Measurements from ENCODE around the gene KIFAP3.
"Not testable (repeated sequence)": the region's sequence is repeated elsewhere in the genome, so short reads cannot be mapped to it uniquely, and the experiment has no call there.

Gene KIFAP3

DNA sequence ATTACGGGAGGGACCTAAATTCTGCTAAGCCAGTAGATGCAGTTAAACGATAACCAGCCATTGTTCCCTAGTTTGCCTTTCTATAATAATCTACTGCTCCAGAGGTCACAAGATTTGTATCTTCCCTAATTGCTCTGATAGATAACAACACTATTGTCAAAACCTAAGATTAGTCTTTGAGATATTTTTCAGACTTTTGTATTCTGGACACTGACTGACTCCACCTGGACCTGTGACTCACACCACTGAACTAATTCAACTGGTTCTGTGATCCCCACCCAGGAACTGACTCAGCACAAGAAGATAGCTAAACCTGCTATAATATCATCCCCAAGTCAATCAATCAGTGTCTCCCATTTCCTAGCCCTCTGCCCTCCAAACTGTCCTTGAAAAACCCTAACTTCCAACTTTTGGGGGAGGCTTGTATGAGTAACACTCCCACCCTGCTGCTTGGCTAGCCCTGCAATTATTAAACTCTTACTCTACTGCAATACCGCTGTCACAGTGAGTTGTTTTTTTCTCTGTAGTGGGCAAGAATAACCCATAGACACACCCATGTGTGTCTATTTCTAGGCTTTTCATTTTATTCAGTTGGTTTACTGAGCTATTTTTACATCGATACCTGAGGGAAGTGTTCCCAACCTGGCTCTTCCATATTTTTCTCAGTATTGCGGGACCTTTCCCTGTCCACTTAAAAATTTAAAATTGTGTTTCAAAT is 11.2 kb downstream of the KIFAP3 start:
- FAIRE-seq = no peak

DNA sequence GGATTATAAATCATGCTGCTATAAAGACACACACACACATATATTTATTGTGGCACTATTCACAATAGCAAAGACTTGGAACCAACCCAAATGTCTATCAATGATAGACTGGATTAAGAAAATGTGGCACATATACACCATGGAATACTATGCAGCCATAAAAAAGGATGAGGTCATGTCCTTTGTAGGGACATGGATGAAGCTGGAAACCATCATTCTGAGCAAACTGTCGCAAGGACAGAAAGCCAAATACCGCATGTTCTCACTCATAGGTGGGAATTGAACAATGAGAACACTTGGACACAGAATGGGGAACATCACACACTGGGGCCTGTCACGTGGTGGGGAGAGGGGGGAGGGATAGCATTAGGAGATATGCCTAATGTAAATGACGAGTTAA is 12.8 kb downstream of the KIFAP3 start:
- not testable (repeated sequence) for FAIRE-seq

DNA sequence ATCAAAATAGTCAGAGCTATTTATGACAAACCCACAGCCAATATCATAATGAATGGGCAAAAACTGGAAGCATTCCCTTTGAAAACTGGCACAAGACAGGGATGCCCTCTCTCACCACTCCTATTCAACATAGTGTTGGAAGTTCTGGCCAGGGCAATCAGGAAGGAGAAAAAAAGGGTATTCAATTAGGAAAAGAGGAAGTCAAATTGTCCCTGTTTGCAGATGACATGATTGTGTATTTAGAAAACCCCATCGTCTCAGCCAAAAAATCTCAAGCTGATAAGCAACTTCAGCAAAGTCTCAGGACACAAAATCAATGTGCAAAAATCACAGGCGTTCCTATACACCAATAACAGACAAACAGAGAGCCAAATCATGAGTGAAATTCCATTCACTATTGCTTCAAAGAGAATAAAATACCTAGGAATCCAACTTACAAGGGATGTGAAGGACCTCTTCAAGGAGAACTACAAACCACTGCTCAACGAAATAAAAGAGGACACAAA is 14.4 kb downstream of the KIFAP3 start:
- FAIRE-seq = not testable (repeated sequence)

DNA sequence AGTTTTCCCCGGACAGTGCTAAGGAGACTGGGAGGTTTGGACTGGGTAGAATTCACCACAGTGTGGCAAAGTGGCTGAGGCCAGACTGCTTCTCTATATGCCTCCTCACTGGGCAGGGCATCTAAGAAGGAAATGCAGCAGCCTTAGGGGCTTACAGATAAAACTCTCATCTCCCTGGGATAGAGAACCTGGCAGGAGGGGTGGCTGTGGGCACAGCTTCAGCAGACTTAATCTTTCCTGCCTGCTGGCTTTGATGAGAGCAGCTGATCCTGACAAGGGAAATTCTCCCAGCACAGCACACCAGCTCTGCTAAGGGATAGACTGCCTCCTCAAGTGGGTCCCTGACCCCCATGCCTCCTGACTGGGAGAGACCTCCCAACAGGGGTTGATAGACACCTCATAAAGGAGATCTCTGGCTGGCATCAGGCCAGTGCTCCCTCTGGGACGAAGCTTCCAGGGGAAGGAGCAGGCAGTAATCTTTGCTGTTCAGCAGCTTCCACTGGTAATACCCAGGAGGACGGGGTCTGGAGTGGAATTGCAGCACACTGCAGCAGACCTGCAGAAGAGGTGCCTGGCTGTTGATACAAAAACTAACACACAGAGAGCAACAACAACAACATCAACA is 25.2 kb downstream of the KIFAP3 start:
- no peak for FAIRE-seq

DNA sequence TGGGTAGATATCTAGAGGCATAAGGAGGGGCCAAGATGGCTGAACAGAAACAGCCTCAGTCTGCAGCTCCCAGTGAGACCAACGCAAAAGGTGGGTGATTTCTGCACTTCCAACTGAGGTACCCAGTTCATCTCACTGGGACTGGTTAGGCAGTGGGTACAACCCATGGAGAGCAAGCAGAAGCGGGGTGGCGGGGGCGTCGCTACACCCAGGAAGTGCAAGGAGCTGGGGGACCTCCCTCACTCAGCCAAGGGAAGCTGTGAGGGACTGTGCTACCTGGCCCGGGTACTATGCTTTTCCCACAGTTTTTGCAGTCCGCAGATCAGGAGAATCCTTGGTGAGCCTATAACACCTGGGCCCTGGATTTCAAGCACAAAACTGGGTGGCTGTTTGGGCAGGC is 26.0 kb downstream of the KIFAP3 start:
- FAIRE-seq = no peak

GRCh38 chr1:170044187-170044586 is 30.3 kb downstream of the KIFAP3 start:
- FAIRE-seq = no peak

GRCh38 chr1:170041423-170042192 is 32.9 kb downstream of the KIFAP3 start:
- FAIRE-seq = no peak

DNA sequence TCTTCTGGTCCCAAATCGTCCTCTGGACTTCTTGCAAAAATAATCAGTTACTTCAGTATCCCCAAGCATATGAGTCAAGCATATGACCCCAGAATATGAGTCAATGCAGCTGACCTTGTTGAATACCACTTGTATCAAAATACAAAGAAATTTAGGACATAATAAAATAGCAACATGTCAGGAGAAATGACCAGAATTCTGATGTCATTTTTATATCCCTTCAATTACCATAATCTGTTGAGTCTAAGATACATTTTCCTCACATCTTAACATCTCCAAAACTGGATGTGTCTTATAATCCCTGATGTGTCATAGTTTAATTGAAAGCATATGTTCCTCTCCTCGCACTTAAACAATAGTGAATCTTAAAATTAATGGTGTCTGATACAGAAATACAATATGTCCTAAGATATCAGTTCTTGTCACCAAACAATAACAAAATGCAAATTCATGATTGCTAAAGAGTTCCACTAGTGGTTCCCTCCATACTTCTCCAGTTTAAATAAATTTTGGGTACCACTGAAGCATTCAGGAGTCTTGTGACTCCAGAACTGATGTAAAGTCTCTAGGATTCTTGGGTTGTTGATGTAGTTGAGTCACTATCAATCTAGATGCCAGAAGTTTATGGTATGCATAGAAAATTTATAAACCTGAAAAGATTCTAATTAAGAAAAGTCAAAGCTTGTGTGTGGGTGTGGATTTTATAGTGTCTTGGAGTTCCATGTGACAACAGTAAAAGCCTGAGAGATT is 41.8 kb downstream of the KIFAP3 start:
- FAIRE-seq = no peak

- FAIRE-seq = no peak
Measured at GRCh38 chr1:170030212-170030611, 44.3 kb downstream of the KIFAP3 start.

DNA sequence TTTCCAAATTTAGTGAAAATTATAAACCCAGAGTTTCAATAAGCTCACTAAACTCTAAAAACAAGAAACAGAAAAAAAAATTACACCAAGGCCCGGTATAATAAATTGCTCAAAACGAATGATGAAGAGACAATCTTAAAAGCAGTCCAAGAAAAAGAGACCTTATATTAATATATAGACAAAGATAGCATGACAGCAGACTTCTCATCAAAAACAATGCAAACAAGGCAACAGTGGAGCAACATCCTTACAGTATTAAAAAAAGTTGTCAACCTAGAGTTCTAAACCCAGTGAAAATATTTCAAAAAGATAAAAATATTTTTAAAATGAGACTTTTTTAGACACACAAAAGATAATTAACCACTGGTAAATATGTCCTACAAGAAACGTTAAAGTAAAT is 46.7 kb downstream of the KIFAP3 start:
- no peak for FAIRE-seq

DNA sequence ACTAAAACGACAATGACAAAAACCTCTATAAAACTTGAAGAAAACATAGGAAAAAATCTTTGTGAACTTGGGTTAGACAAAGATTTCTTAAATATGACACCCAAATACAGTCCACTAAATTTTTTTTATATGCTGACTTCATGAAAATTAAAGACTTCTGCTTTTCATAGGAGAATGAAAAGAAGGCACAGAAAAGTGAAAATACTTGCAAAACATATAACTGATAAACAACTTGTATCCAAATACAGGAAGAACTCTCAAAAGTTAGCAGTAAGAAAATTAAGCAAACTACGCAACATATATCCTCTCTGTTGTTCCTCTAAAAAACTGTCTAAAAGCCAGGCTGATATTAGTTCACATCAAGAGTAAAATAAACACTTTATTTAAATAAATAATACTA is 53.6 kb downstream of the KIFAP3 start:
- FAIRE-seq = no peak

- FAIRE-seq = no peak
Measured at GRCh38 chr1:170017478-170017877, 57.0 kb downstream of the KIFAP3 start.

DNA sequence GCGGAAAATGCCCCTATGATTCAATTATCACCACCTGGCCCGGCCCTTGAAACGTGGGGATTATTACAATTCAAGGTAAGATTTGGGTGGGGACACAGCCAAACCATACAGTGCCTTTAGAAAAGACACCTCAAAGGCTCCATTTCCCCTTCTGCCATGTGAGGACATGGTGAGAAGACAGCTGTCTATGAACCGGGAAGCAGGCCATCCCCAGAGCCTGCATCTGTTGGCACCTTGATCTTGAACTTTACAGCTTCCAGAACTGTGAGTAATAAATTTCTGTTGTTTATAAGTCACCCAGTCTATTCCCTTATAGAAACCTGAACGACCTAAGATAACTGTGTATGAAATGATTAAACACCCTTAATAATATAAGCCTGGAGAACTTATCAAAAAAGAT is 61.6 kb downstream of the KIFAP3 start:
- FAIRE-seq = no peak

DNA sequence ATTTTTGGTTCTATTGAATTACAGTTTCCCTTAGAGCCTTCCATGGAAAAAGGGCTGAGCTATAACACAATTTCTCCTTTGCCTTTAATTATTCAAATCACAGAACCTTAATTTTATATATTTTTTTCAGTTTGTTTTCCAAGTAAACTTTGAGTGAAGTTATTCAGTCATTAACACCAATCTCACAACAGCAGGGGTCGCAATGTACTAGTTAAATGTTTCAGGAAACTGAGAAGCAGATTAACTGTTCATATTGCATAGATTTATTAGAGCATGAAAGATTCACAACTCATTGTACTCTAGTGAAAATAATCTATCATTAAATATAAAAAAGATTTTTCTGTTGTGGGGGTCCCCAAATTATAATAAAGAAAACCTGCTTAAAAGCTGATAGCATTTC is 64.1 kb downstream of the KIFAP3 start:
- FAIRE-seq = peak; percentile 88

DNA sequence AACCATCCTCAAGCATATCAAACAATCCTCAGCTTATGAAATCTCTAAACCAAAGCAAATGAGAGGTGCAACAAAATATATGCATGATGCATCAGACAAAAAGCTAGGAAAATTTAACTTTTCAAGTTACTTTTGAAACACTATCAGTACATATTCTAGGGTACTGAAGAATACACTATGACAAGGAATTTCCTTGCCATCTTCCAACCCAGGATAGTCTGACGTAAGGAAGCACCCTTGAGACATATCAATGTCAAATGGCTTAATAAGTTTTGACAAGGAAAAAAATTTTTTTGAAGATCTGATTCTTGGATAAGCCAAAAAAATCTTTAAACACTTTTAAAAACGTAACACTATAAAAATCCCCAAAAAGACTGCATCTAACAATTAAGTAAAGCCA is 64.9 kb downstream of the KIFAP3 start:
- FAIRE-seq = no peak

DNA sequence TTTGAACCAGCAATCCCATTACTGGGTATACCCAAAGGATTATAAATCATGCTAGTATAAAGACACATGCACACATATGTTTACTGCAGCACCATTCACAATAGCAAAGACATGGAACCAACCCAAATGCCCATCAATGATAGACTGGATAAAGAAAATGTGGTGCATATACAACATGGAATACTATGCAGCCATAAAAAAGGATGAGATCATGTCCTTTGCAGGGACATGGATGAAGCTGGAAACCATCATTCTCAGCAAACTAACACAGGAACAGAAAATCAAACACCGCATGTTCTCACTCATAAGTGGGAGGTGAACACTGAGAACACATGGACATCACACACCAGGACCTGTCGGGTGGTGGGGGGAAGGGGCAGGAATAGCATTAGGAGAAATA is 65.8 kb downstream of the KIFAP3 start:
- not testable (repeated sequence) for FAIRE-seq

DNA sequence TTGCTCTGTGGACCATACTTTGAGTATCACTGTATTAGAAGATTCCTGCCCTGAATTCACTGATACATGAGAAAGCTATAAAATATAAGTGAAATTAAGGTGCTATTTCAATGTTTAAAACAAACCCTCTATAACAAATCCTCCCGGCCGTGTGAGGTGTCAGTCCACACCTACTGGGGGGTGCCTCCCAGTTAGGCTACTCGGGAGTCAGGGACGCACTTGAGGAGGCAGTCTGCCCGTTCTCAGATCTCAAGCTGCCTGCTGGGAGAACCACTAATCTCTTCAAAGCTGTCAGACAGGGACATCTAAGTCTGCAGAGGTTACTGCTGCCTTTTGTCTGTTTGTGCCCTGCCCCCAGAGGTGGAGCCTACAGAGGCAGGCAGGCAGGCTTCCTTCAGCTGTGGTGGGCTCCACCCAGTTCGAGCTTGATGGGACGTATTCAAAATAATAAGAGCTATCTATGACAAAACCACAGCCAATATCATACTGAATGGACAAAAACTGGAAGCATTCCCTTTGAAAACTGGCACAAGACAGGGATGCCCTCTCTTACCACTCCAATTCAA is 71.1 kb downstream of the KIFAP3 start:
- FAIRE-seq = not testable (repeated sequence)

DNA sequence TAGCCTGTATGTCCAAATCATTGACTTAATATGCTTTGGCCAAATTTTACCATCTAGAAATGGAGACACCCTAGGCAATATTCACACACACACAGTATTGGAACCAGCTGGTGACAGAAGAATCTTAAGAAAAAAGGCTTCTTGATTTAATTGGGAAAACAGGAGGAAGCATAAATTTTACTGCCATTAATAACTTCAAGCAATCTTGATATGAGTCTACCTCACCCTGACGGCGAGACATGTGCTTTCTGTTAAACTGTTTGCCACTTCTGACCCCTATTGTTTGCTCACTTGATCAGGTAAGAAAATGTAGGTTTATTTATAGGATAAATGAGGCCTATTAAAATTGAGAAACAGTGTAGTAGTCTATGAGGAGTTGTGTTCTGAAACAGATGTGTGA is 73.2 kb downstream of the KIFAP3 start:
- FAIRE-seq = no peak

- FAIRE-seq = no peak
Measured at GRCh38 chr1:169999761-170000160, 74.7 kb downstream of the KIFAP3 start.

DNA sequence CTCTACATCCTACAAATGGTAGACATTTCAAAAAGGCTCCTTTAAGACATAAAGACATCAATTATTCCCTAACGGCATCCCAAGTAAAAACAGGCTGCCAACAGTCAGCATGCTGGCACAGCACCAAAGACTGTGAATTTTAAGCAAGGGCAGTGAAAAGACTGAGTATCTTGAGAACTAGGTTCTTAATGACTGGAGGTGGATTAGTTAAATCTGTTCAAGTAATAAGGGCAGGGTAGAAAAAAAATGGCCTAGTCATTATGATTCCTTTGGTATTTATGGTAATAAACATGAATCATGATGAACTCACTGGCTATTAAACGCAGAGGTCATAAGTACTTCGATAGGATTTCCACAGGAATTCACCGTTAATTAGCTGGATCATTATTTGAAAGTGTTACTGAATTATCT is 75.2 kb downstream of the KIFAP3 start:
- no peak for FAIRE-seq

- no peak for FAIRE-seq
Measured at GRCh38 chr1:169995993-169996392, 78.5 kb downstream of the KIFAP3 start.

DNA sequence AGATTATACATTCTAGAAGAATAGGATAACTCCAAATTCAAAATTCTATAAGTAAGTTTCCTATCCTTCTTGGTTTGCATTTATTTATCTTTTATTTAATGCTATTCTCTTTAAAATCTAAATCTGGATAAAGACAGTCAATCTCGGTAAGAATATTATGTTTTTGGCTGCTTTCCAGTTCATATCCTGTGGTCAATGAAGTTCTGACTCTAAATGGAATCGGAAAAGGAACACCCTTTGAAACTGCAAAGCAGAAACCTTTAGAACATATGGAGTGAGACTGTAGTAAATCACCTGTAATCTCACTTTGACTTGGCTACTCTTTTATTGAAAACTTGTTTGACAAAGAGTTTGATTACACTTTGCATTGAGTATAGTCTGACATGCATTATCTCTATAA is 85.2 kb downstream of the KIFAP3 start:
- peak; percentile 4 for FAIRE-seq

GRCh38 chr1:169985757-169986156 is 88.7 kb downstream of the KIFAP3 start:
- FAIRE-seq = no peak

Measured in endometrium (tissue), 2 donors.